ENCODE measurements around the gene FAM177B. TPM values are rescaled to one million over a fixed set of nuclear protein-coding genes. Genes with fewer than 3 reads are reported as not detected.

The FAM177B gene
- total RNA-seq, 4 donors from 2014 or later: 4.0 to 13.9 TPM; not detected in 2

DNA sequence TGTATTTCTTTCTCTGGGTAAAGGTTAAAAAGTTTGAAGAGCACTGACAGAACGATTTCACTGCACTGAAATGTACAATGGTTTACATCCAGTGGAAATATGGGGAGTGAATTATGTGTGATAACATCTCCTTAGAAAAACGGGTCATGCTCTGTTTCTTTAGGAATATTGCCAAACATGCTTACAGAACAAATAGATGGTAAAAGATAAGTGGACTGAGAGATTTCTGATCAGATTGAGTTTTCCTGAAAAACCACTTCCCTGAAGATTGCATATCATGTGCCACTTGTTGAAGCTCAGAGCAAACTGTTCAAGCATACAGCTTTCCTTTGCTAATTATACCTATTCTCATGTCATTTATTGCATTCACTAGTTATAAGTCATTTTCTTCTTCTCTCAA, 47.9 kb downstream of the FAM177B start:
- WGBS, 2 donors (ENCODE audit: low coverage in 1 of 2): 4 to 9% methylated on average over 2 of the region's 2 CpGs
- Histone ChIP-seq H3K27me3 (peaks cover 14% of the 10 kb centered on the region), H3K36me3 (no peaks in the 10 kb centered on the region), H3K9me3 (no peaks in the 10 kb centered on the region), H3K27ac (no peak overlapping the region), H3K4me3 (no peak overlapping the region), H3K4me1 (peaks cover 0 to 4% (median 0%) of the 10 kb centered on the region in 4 donors)
- intact Hi-C loops (cut with DNase I; ENCODE audit: low total_unique reads): no loop called here
- in situ Hi-C loops (cut with MboI; ENCODE audit: low pct_ligation_motif_present in 1 of 4, low pct_unique_long_range_greater_than_20kb in 1 of 4, low sequenced_read_pairs in 3 of 4): no loop called here
- DNase-seq: no peak
- no peak for TF ChIP-seq CTCF (IDR thresholded peaks at IDR 0.05)
- no peak for TF ChIP-seq POLR2A (IDR thresholded peaks at IDR 0.05)
- TF ChIP-seq POLR2AphosphoS5 (IDR thresholded peaks at IDR 0.05): no peak

DNA sequence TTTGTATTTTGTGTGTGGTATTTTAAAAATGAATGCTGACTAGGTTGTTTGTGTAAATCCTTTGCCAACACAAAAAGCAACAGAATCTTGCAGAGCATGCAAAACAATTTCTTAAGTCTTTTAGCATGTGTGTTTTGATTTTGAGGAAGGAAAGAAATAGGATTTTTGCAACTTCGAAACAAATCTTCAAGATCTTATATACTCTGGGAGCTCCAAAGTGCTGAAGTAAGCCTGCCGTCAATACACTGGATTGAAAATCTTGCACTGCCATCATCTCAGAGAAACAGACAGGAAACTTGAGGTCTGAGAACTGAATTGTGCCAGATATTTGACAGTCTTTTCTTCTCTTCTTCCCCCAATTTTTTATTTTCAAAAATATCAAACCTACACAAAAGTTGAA, 48.5 kb downstream of the FAM177B start:
- 66 to 69% methylated on average over 2 of the region's 2 CpGs for WGBS, 2 donors (ENCODE audit: low coverage in 1 of 2)
- in situ Hi-C loops (cut with MboI; ENCODE audit: low pct_ligation_motif_present in 1 of 4, low pct_unique_long_range_greater_than_20kb in 1 of 4, low sequenced_read_pairs in 3 of 4): no loop called here
- peaks cover 0 to 4% (median 0%) of the 10 kb centered on the region in 4 donors for H3K4me1 ChIP-seq
- H3K4me3 ChIP-seq: no peak overlapping the region
- DNase-seq: no peak
- TF ChIP-seq POLR2AphosphoS5 (IDR thresholded peaks at IDR 0.05) (no peak), EP300 (IDR thresholded peaks at IDR 0.05; ENCODE audit: low read depth) (no peak), CTCF (IDR thresholded peaks at IDR 0.05) (no peak), POLR2A (IDR thresholded peaks at IDR 0.05) (no peak)
- intact Hi-C loops (cut with DNase I; ENCODE audit: low total_unique reads): no loop called here
- peaks cover 14% of the 10 kb centered on the region for H3K27me3 ChIP-seq
- no peaks in the 10 kb centered on the region for H3K9me3 ChIP-seq
- H3K27ac ChIP-seq: no peak overlapping the region
- no peaks in the 10 kb centered on the region for H3K36me3 ChIP-seq

GRCh38 chr1:222786121-222786520, 49.1 kb downstream of the FAM177B start:
- H3K4me3 ChIP-seq: no peak overlapping the region
- H3K36me3 ChIP-seq: no peaks in the 10 kb centered on the region
- 38 to 47% methylated on average over 1 of the region's 1 CpG for WGBS, 2 donors (ENCODE audit: low coverage in 1 of 2)
- no peaks in the 10 kb centered on the region for H3K9me3 ChIP-seq
- peaks cover 0 to 4% (median 0%) of the 10 kb centered on the region in 4 donors for H3K4me1 ChIP-seq
- in situ Hi-C loops (cut with MboI; ENCODE audit: low pct_ligation_motif_present in 1 of 4, low pct_unique_long_range_greater_than_20kb in 1 of 4, low sequenced_read_pairs in 3 of 4) (no loop called here), intact Hi-C loops (cut with DNase I; ENCODE audit: low total_unique reads) (no loop called here)
- H3K27me3 ChIP-seq: peaks cover 14% of the 10 kb centered on the region
- TF ChIP-seq POLR2A (IDR thresholded peaks at IDR 0.05) (no peak), EP300 (IDR thresholded peaks at IDR 0.05; ENCODE audit: low read depth) (no peak), POLR2AphosphoS5 (IDR thresholded peaks at IDR 0.05) (no peak), CTCF (IDR thresholded peaks at IDR 0.05) (no peak)
- no peak overlapping the region for H3K27ac ChIP-seq
- no peak for DNase-seq

- Histone ChIP-seq H3K27me3 (peaks cover 11% of the 10 kb centered on the region), H3K4me3 (no peak overlapping the region), H3K36me3 (no peaks in the 10 kb centered on the region), H3K9me3 (no peaks in the 10 kb centered on the region), H3K27ac (no peak overlapping the region), H3K4me1 (peaks cover 0 to 4% (median 0%) of the 10 kb centered on the region in 4 donors)
- TF ChIP-seq POLR2A (IDR thresholded peaks at IDR 0.05): no peak
- no peak for TF ChIP-seq EP300 (IDR thresholded peaks at IDR 0.05; ENCODE audit: low read depth)
- no peak for TF ChIP-seq POLR2AphosphoS5 (IDR thresholded peaks at IDR 0.05)
- no peak for TF ChIP-seq CTCF (IDR thresholded peaks at IDR 0.05)
- 31 to 52% methylated on average over 2 to 4 of the region's 4 CpGs for WGBS, 2 donors (ENCODE audit: low coverage in 1 of 2)
- intact Hi-C loops (cut with DNase I; ENCODE audit: low total_unique reads) (no loop called here), in situ Hi-C loops (cut with MboI; ENCODE audit: low pct_ligation_motif_present in 1 of 4, low pct_unique_long_range_greater_than_20kb in 1 of 4, low sequenced_read_pairs in 3 of 4) (no loop called here)
- no peak for DNase-seq
Measured at GRCh38 chr1:222787729-222788128, 50.7 kb downstream of the FAM177B start.
